DMS114 treated with DMSO at 0.1 percent for 48 hours (cell line): ENCODE results near the gene OLFML2A.

ENCODE experiments used
- DNase-seq: peaks from one replicate; lab custom pipeline; 2025; ENCODE audit not compliant: unreplicated experiment; lab: John Stamatoyannopoulos, UW

OLFML2A gene

GRCh38 chr9:124794902-124795491 lies 18.1 kb downstream of the OLFML2A start:
- DNase-seq, result no peak

DNA sequence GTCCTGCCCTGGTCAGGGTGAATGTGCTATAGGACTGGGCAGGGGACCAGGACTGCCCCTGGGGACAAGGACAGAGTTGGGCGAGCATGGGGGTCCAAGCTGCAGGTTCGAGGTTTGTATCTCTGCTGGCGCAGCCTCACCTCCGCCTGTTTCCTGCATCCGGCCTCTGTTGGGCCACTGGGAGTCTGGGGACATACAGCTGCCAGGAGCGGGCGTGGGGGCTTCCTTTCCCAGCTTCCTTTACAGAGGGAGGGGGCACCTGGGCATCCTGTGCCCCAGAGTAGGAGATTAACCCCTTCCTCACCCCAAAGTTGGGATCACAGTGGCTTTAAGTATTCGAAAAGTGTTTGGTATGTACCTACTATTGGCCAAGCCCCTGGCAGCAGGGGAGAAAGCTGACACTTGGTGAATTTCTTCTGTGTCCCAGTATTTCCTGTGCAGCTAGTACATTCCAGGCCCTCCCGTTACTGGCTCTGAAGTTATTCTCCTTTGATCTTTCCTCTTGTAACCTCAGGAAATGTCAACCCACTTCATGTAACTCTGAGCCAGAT lies 19.0 kb downstream of the OLFML2A start:
- no peak for DNase-seq

DNA sequence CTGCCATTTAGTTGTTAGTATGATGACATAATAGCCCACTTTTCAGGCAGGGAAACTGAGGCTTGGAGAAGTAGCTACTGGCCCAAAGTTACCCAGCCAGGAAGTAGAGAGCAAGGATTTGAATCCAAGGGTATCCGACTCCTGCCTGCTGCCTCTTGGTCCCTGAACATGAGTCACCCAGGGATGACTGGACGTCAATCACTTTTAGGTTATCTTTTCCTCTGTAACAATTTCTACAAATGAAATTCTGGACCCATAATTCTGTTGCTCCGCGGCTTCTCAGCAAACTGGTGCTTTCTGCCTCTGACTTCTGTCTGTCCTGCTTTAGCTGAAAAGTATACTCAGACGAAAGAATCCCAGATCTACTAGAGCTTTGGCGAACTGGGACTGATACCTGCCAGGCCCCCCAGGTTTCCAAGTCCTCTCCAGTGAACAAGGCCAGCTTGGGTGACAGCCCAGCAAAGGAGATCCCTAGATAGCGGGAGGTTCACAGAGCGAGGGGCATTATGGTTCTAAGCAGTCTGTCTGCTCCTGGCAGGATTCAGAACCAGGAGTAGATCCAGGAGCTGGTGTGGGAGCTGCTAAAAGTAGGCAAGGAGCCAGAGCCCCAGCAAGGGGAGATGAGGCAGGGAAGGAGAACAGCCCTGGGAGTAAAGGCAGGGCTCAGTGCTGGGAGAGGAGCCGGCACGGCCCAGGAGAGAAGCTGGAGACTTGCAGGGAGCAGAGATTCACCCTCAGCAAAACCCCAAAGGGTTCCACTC lies 20.6 kb downstream of the OLFML2A start:
- DNase-seq, result no peak

GRCh38 chr9:124799274-124800006 lies 22.5 kb downstream of the OLFML2A start:
- DNase-seq, result no peak

GRCh38 chr9:124800306-124801259 lies 23.6 kb downstream of the OLFML2A start:
- no peak for DNase-seq

DNA sequence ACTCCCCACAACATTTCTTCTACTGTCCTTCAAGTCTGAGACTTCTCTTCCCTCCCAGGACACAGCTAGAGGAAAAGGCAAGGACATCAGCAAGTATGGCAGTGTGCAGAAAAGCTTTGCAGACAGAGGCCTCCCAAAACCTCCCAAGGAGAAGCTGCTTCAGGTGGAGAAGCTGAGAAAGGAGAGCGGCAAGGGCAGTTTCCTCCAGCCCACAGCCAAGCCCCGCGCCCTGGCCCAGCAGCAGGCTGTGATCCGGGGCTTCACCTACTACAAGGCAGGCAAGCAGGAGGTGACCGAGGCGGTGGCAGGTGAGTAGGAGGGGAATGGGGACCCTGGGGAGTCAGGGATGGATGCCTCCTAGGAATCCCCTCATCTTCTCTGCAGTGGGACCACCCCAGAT lies 24.4 kb downstream of the OLFML2A start:
- DNase-seq, result no peak

GRCh38 chr9:124802426-124802825 lies 25.5 kb downstream of the OLFML2A start:
- no peak for DNase-seq

DNA sequence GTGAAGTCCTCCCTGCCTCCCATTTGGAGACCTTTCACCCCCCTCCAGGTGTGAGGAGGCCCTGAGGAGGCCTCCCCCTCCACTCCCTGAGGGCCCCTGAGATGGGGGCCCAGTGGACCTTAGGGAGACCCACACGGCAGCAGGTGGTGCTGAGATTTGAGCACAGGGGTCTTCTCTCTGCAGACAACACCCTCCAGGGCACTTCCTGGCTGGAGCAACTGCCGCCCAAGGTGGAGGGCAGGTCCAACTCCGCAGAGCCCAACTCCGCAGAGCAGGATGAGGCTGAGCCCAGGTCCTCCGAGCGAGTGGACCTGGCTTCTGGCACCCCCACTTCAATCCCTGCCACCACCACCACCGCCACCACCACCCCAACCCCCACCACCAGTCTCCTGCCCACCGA lies 27.0 kb downstream of the OLFML2A start:
- no peak for DNase-seq

GRCh38 chr9:124805186-124805585 lies 28.3 kb downstream of the OLFML2A start:
- DNase-seq, result no peak

DNA sequence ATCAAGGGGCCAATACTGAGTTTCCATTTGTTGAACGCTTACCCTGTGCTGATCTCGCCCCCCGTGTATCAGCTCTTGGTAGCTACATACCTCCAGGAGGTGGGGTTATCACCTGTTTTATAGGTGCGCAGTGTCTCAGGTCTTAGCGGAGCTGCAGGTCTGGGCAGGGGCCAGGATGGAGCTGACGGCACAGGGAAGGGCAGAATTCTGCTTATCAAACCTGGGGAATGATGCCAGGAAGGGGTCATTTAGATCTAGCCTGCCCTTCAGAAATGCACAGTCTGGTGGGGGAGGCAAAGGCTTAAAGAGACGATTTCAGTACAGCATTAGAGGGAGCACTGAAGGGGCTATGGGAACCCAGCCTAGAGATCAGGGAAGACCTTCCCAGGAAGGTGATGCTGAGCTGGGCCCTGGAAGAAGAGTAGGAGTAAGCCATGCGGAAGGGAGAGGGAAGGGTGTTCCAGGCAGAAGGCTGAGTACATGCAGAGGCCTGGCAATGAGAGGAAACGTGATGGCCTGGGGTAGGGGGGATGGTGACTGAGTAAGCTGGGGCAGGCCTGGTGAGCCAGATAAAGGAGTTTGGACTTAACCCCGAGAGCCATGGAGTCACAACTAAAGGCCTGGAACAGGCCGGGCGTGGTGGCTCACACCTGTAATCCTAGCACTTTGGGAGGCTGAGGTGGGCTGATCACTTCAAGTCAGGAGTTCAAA lies 31.5 kb downstream of the OLFML2A start:
- no peak for DNase-seq

DNA sequence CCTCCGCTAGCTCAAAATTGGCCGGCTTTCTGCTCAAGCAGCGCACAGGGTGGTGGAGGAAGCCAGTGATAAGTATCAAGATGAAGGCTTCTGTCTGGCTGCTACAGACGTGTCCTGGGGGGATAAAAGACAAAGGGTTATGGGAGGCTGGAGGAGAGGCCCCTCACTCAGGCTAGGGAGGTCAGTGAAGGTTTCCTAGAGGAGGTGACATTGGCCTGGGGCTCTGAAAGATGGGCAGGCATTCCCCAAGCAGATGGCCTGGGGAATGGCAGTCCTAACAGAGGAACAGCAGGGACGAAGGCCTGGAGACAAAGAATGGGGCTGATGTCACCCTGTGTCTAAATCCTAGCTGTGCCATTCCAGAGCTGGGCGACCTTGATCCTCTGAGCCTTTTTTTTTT lies 32.3 kb downstream of the OLFML2A start:
- no peak for DNase-seq

DNA sequence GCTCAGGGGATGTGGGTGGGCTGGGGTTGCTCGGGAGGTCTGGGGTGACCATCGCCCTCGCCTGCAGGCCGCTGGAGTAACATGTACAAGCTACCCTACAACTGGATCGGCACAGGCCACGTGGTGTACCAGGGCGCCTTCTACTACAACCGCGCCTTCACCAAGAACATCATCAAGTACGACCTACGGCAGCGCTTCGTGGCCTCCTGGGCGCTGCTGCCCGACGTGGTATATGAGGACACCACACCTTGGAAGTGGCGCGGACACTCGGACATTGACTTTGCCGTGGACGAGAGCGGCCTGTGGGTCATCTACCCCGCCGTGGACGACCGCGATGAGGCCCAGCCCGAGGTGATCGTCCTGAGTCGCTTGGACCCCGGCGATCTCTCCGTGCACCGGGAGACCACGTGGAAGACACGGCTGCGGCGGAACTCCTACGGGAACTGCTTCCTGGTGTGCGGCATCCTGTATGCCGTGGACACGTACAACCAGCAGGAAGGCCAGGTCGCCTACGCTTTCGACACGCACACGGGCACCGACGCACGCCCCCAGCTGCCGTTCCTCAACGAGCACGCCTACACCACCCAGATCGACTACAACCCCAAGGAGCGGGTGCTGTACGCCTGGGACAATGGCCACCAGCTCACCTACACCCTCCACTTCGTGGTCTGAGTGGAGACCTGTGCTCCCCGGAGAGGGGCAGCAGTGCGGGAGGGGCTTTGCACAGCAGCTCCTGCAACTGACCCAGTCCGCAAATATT lies 33.0 kb downstream of the OLFML2A start:
- DNase-seq, result no peak

DNA sequence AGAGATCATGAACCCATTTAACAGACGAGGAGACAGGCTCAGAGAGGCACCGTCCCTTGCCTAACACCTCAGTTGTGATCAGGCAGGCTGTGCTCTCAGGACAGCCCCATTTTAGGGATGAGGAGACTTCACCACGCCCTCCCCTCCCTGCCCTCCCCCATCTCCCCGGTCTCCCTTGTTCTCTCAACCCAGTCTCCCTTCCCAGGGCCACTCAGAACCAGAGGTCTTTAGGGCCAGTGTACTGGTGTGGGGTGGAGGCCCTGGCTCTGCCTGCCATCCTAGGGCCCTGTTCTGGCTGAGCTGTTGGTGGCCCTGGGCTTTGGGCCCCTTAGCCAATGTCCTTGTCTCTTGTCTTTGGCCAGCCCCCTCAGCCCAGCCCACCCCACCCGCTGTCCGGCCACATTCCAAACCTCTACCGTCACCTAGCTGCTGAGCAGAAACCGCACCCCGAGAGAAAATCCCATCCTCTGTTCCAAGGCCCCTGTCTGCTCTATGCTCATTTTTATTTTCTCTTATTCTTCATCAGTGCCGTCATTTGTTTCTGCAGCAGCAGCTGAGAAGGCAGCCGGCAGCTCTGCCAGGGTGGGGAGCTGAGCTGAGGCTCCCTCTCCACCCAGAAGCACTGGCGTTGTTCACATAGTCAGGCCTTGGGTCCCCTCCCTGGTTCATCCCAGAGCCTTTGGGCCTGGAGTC lies 33.9 kb downstream of the OLFML2A start:
- DNase-seq, result no peak

GRCh38 chr9:124812441-124812876 lies 35.5 kb downstream of the OLFML2A start:
- DNase-seq, result no peak

DNA sequence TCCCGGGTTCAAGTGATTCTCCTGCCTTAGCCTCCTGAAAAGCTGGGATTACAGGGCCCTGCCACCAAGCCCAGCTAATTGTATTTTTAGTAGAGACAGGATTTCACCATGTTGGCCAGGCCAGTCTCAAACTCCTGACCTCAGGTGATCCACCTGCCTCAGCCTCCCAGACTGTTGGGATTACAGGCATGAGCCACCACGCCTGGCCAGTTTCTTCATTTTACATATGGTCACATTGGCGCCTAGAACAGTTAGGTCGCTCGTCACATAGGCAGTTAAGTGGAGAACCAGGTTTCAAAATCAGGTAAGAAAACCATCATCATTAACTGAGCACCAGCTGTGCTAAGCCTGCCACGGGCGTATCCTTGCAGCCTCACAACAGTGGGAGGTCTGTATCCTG lies 36.1 kb downstream of the OLFML2A start:
- no peak for DNase-seq

DNA sequence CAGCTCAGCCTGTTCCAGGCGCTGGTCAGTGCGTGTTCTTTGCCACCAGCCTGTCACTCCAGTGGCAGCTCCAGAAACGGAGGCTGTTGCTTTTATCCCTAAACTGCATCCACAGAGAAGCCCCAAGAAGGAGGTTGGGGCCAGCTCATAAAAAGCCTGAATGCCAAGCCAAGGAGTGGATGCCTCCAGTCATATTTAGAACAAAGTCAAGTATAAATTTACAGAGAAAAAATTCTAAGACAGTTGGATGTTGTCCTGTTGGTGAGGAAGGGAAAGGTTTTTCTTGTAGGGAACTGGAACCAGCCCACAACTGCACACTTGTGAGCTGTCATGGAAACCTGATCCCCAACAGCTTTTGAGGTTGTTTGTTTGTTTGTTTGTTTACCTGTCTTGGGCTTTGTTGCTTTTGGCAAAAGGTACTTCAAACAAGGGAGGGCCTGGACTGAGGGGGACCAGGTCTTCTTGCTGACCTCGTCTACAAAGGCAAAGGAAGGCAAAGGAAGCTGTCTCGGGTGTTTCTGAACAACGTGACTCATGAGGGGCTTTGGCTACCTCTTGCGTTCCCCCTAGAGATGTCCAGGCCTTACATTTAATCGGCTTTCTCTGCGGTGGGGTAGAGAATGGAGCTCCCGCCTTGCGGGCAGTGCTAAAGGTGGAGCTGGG lies 36.7 kb downstream of the OLFML2A start:
- no peak for DNase-seq

- no peak for DNase-seq
Observed at GRCh38 chr9:124814164-124814535, 37.2 kb downstream of the OLFML2A start.

- DNase-seq, result no peak
Observed at GRCh38 chr9:124815601-124816000, 38.7 kb downstream of the OLFML2A start.
